HG03565 (cell line): ENCODE measurements around the gene PTHLH.

Experiments
- ATAC-seq: cut with Tn5 transposase; IDR thresholded peaks from one replicate; pipeline ENCODE4 v1.9.1; 2021; ENCODE audit warnings: mild to moderate bottlenecking, moderate library complexity; ENCODE audit not compliant: unreplicated experiment

Gene PTHLH

GRCh38 chr12:27975222-27976136, 2.9 kb upstream of the PTHLH start:
- no peak for ATAC-seq

GRCh38 chr12:27974735-27975221, 2.2 kb upstream of the PTHLH start:
- ATAC-seq = no peak

- ATAC-seq = no peak
Measured at GRCh38 chr12:27973487-27973890, 956 bp upstream of the PTHLH start.

GRCh38 chr12:27971606-27972005, 927 bp downstream of the PTHLH start:
- ATAC-seq = no peak

- no peak for ATAC-seq
Measured at GRCh38 chr12:27971121-27971489, 1.4 kb downstream of the PTHLH start.

GRCh38 chr12:27970401-27971120, 2.0 kb downstream of the PTHLH start:
- peak; percentile 13 for ATAC-seq

- ATAC-seq = peak; percentile 81
Measured at GRCh38 chr12:27969624-27970400, 2.7 kb downstream of the PTHLH start.

- ATAC-seq = no peak
Measured at GRCh38 chr12:27968972-27969623, 3.4 kb downstream of the PTHLH start.

GRCh38 chr12:27967551-27968054, 4.9 kb downstream of the PTHLH start:
- no peak for ATAC-seq

- ATAC-seq = no peak
Measured at GRCh38 chr12:27966870-27967269, 5.7 kb downstream of the PTHLH start.

GRCh38 chr12:27965966-27966365, 6.6 kb downstream of the PTHLH start:
- no peak for ATAC-seq

GRCh38 chr12:27965411-27965810, 7.1 kb downstream of the PTHLH start:
- no peak for ATAC-seq

GRCh38 chr12:27964123-27964522, 8.4 kb downstream of the PTHLH start:
- ATAC-seq = no peak

- no peak for ATAC-seq
Measured at GRCh38 chr12:27960821-27961220, 11.7 kb downstream of the PTHLH start.

GRCh38 chr12:27958675-27959074, 13.9 kb downstream of the PTHLH start:
- ATAC-seq = no peak

GRCh38 chr12:27957366-27957765, 15.2 kb downstream of the PTHLH start:
- ATAC-seq = no peak

- ATAC-seq = no peak
Measured at GRCh38 chr12:27953817-27954216, 18.7 kb downstream of the PTHLH start.

GRCh38 chr12:27953348-27953747, 19.2 kb downstream of the PTHLH start:
- ATAC-seq = no peak

- ATAC-seq = no peak
Measured at GRCh38 chr12:27952510-27952909, 20.0 kb downstream of the PTHLH start.

GRCh38 chr12:27951898-27952297, 20.6 kb downstream of the PTHLH start:
- ATAC-seq = no peak
